ENCODE measurements around the gene POLR3K. TPM values are rescaled to one million over a fixed set of nuclear protein-coding genes. Genes with fewer than 3 reads are reported as not detected.

POLR3K gene
- total RNA-seq, 1 experiment from 2014 or later = 30.2 TPM

DNA sequence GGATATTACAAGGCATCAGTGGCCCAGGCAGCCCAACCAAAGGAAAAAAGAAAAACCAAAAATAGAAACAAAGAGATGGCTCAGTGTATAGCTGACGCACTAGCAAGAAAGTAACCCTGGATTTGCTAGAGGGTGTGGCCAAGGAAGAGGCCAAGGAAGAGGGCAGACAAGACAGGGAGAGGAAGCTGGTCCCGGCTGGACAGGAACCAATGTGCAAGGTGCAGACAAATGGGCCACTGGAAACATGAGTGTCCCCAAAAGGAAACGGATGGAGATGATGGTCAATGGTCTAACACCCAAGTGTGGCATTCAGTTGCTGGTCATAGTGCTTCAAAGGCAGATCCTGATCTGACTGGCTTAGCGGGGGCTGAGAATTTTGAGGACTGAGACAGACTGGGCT is 10.7 kb downstream of the POLR3K start:
- BruUV-seq (replicated peaks) = no TSS peak
- Histone ChIP-seq H3F3A (ENCODE audit: low read length, unreplicated experiment) (no peaks in the 10 kb centered on the region), H3K9me3 (ENCODE audit: low read length) (no peaks in the 10 kb centered on the region), H3K27me3 (ENCODE audit: low read length) (no peaks in the 10 kb centered on the region), H2AFZ (ENCODE audit: low read length) (no peak overlapping the region), H3K4me1 (ENCODE audit: insufficient read depth, low read length) (peaks cover 9% of the 10 kb centered on the region), H3K4me2 (ENCODE audit: low read length) (no peak overlapping the region), H3K9ac (ENCODE audit: low read length) (no peak overlapping the region), H3K79me2 (ENCODE audit: low read length) (no peaks in the 10 kb centered on the region), H3K9me2 (replicated peaks; ENCODE audit: low read length) (no peaks in the 10 kb centered on the region), H4K20me1 (ENCODE audit: low read length) (no peaks in the 10 kb centered on the region), H3K4me3 (ENCODE audit: low read length) (no peak overlapping the region), H3K27ac (ENCODE audit: low read length) (no peak overlapping the region), H3K36me3 (ENCODE audit: low read depth, low read length) (peaks cover 8% of the 10 kb centered on the region)
- TF ChIP-seq, protein P1, sequence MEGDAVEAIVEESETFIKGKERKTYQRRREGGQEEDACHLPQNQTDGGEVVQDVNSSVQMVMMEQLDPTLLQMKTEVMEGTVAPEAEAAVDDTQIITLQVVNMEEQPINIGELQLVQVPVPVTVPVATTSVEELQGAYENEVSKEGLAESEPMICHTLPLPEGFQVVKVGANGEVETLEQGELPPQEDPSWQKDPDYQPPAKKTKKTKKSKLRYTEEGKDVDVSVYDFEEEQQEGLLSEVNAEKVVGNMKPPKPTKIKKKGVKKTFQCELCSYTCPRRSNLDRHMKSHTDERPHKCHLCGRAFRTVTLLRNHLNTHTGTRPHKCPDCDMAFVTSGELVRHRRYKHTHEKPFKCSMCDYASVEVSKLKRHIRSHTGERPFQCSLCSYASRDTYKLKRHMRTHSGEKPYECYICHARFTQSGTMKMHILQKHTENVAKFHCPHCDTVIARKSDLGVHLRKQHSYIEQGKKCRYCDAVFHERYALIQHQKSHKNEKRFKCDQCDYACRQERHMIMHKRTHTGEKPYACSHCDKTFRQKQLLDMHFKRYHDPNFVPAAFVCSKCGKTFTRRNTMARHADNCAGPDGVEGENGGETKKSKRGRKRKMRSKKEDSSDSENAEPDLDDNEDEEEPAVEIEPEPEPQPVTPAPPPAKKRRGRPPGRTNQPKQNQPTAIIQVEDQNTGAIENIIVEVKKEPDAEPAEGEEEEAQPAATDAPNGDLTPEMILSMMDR (conservative IDR thresholded peaks at IDR 0.05; ENCODE audit: low read depth, low read length) = no peak
- TF ChIP-seq EZH2phosphoT487 (IDR thresholded peaks at IDR 0.05; ENCODE audit: borderline replicate concordance, low read length) (no peak), EZH2 (IDR thresholded peaks at IDR 0.05; ENCODE audit: low read length, unreplicated experiment) (no peak)
- ATAC-seq (no peak), DNase-seq (no peak)
- ChIA-PET CTCF (no interaction called here), POLR2A (ENCODE audit: unreplicated experiment) (no interaction called here)
- intact Hi-C loops (cut with micrococcal nuclease) = no loop called here

DNA sequence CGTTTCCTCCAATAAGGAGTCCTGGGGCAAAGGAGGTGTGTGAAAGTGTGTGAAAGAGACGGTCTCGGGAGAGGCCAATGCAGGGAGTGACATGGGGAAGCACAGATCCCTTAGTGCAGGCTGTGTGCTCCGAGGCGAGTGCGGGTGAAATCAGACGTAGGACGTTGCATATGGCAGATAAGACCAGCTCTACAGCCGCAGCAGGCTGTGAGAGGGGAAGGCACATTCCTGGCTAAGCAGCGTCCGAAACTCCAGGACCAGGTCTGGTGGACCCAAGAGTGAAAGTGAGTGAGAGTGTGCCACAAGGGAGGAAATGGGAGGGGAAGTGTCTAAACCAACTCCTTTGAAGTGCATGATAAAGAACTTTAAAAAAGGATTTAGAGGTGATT is 11.3 kb downstream of the POLR3K start:
- Histone ChIP-seq H3K9me3 (ENCODE audit: low read length) (no peaks in the 10 kb centered on the region), H3K9ac (ENCODE audit: low read length) (no peak overlapping the region), H3K27ac (ENCODE audit: low read length) (no peak overlapping the region), H3K4me3 (ENCODE audit: low read length) (no peak overlapping the region), H3K79me2 (ENCODE audit: low read length) (no peaks in the 10 kb centered on the region), H3F3A (ENCODE audit: low read length, unreplicated experiment) (no peaks in the 10 kb centered on the region), H4K20me1 (ENCODE audit: low read length) (no peaks in the 10 kb centered on the region), H3K36me3 (ENCODE audit: low read depth, low read length) (peaks cover 5% of the 10 kb centered on the region), H3K4me2 (ENCODE audit: low read length) (no peak overlapping the region), H3K27me3 (ENCODE audit: low read length) (no peaks in the 10 kb centered on the region), H2AFZ (ENCODE audit: low read length) (no peak overlapping the region), H3K9me2 (replicated peaks; ENCODE audit: low read length) (no peaks in the 10 kb centered on the region), H3K4me1 (ENCODE audit: insufficient read depth, low read length) (peaks cover 9% of the 10 kb centered on the region)
- intact Hi-C loops (cut with micrococcal nuclease) = no loop called here
- no peak for ATAC-seq
- ChIA-PET POLR2A (ENCODE audit: unreplicated experiment) (no interaction called here), CTCF (no interaction called here)
- TF ChIP-seq, protein P1 (conservative IDR thresholded peaks at IDR 0.05; ENCODE audit: low read depth, low read length) = no peak
- TF ChIP-seq EZH2phosphoT487 (IDR thresholded peaks at IDR 0.05; ENCODE audit: borderline replicate concordance, low read length) (no peak), EZH2 (IDR thresholded peaks at IDR 0.05; ENCODE audit: low read length, unreplicated experiment) (no peak)
- no TSS peak for BruUV-seq (replicated peaks)
- DNase-seq = no peak

DNA sequence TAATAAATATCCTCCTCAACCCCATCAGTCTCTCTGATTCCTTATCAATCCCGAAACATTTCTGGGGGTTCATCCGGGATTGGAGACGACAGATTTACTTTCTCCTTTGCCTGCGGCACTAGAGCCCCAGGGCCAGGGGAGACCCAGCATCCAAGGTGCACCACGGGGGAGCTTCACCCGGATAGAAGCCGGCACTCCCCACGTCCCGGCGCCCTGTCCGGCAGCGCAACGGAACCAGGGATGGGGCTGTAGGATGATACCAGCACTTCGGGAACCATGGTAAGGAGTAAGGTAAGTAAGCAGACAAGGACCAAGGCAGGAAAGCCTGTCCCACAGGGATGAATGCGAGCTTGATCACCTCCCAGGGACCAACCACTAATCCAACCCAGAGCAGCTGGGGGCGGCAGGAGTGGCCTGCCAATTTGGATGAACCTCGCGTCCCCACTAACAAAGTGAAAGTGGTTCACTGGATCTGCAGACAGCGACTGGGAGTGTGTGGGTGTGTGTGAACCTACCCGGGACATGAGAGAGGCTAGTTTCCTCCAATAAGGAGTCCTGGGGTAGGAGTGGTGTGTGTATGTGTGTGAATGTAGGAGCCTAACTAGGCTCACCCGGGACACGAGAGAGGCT is 11.9 kb downstream of the POLR3K start:
- ATAC-seq (no peak), DNase-seq (no peak)
- peaks cover 9% of the 10 kb centered on the region for H3K4me1 ChIP-seq (ENCODE audit: insufficient read depth, low read length)
- ChIA-PET POLR2A (ENCODE audit: unreplicated experiment) (no interaction called here), CTCF (no interaction called here)
- no TSS peak for BruUV-seq (replicated peaks)
- no peak overlapping the region for H3K4me3 ChIP-seq (ENCODE audit: low read length)
- no peaks in the 10 kb centered on the region for H3K79me2 ChIP-seq (ENCODE audit: low read length)
- TF ChIP-seq, protein P1 (conservative IDR thresholded peaks at IDR 0.05; ENCODE audit: low read depth, low read length) = no peak
- TF ChIP-seq EZH2phosphoT487 (IDR thresholded peaks at IDR 0.05; ENCODE audit: borderline replicate concordance, low read length) (no peak), EZH2 (IDR thresholded peaks at IDR 0.05; ENCODE audit: low read length, unreplicated experiment) (no peak)
- H3K4me2 ChIP-seq (ENCODE audit: low read length) = no peak overlapping the region
- H2AFZ ChIP-seq (ENCODE audit: low read length) = no peak overlapping the region
- H3K27me3 ChIP-seq (ENCODE audit: low read length) = no peaks in the 10 kb centered on the region
- H3K9me2 ChIP-seq (replicated peaks; ENCODE audit: low read length) = no peaks in the 10 kb centered on the region
- H4K20me1 ChIP-seq (ENCODE audit: low read length) = no peaks in the 10 kb centered on the region
- peaks cover 3% of the 10 kb centered on the region for H3K36me3 ChIP-seq (ENCODE audit: low read depth, low read length)
- H3F3A ChIP-seq (ENCODE audit: low read length, unreplicated experiment) = no peaks in the 10 kb centered on the region
- intact Hi-C loops (cut with micrococcal nuclease) = no loop called here
- H3K27ac ChIP-seq (ENCODE audit: low read length) = no peak overlapping the region
- H3K9me3 ChIP-seq (ENCODE audit: low read length) = no peaks in the 10 kb centered on the region
- H3K9ac ChIP-seq (ENCODE audit: low read length) = no peak overlapping the region

Data from PC-3 (cell line).